HUDEP-2 (cell line): ENCODE results near the gene TMC7.
A peak's percentile ranks its signal among the peaks of the same experiment; 100 is the strongest.
"Not testable (repeated sequence)": the region's sequence is repeated elsewhere in the genome, so short reads cannot be mapped to it uniquely, and the experiment has no call there.

Source experiments
- DNase-seq, 76 experiments: peaks; one replicate each; lab custom pipeline; 2025; ENCODE audit not compliant: unreplicated experiment in 76 of 76; lab: John Stamatoyannopoulos, UW

Gene TMC7

DNA sequence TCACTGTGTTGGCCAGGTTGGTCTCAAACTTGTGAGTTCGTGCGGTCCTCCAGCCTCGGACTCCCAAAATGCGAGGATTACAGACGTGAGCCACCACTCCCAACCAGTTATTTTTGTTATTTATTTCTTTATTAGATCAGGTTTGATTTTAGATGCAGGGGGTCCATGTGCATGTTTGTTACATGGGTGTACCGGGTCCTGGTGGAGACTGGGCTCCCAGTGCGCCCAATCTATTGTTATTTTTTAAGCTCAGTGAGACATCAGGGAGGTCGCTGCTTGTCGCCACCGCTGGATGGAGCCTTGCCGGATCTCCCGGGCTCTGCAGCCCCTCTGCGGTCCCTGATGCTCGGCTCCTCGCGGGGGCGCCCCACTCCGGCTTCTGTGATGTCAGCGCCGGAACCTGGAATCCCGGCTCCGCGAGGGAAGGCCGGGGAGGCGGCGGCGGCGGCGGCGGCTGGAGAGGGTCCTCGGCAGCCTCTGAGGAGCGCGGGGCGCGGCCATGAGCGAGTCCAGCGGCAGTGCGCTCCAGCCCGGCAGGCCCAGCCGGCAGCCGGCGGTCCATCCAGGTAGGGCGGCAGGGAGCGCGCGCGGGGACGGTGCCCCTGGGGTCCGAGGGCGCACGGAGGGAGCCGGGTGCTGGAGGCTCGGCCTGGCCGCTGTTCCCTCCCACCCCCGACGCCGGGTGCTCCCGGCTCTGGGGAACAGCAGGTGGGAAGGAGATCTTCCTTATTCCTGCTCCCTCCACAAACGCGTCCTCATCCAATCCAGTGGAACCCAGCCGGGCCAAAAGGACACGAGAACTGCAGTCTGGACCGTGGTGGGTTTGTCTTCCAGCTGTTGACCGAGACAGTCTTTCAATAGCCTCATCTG, at the start of gene TMC7:
TSS of gene TMC7 (plus strand) at position 370 of the 870 bp plus-strand sequence. CDS start at position 500, 130 bp downstream.
- DNase-seq, result peak in 45 of 76 experiments; percentile 1 to 57 (median 18)

DNA sequence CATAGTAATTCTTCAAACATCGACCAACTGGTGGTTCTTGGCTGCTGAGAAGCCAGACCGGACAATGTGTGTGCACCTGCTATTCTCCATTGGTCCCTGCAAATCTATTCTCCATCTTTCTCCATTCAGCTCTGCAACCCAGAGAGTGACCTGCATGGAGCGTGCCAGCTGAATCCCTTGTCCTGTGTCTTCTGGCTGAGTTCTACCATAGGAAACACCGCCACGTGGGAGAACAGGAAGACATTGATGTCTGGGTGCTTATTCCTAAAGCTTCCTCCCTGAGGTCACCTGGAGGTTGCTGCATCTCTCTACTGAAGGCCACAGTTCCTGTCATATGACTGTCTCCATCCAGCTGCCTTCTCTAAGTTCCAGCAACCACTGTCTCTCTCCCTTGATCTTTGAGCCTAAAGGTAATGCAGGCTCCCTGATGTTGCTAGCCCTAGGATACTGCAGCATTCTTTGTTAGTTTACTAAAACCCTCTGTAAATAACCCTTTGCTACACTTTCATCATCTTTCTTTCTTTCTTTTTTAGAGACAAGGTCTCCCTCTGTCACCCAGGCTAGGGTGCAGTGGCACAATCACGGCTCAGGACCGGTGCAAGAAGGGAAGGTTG, 46.9 kb upstream of the TMC7 start:
- DNase-seq, result no peak

DNA sequence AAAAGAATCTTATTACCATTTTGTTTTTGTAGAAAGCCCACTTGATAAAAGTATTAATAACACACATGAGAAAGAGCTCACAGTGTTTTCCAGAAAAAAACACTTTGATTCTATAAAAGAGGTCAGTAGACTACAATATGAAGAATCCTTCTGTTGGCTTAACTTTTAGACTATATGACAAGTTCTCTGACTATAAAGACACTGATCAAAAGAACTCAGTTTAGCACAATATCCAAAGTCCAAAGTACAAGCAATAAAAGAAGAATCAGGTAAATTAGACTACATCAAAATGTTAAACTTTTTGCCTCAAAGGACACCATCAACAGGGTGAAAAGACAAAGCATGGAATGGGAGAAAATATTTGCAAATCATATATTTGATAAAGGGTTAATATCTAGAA, 46.3 kb upstream of the TMC7 start:
- no peak for DNase-seq

DNA sequence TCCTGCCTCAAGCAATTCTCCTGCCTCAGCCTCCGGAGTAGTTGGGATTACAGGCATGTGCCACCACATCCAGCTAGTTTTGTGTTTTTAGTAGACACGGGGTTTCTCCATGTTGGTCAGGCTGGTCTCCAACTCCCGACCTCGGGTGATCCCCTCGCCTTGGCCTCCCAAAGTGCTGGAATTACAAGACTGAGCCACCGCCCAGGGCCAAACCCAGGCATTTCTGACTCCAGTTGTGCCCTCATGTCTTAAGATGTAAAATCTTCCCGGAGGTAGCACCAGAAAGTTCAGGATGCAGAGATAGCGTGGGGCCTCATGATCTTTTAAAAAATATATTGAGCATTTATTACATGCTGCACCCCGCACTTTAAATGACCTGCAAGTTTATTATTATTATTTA, 44.7 kb upstream of the TMC7 start:
- no peak for DNase-seq

DNA sequence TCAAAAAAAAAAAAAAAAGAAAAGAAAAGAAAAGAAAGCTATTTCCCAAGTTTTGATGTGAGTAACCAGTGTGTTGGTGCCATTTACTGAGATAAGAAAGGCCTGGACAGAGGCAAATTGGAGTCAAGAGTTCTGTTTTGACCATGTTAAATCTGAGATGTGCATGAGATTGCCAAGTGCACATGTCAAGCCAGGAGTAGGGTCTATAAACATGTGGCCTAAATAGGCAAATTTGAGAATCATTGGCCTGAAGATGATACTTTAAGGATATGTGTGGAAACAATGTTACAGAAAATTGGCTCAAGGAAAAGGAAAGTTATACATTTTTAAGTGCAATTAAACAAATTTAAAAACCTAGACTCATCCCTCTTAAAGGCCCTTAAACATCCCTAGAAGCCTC, 42.3 kb upstream of the TMC7 start:
- no peak for DNase-seq

DNA sequence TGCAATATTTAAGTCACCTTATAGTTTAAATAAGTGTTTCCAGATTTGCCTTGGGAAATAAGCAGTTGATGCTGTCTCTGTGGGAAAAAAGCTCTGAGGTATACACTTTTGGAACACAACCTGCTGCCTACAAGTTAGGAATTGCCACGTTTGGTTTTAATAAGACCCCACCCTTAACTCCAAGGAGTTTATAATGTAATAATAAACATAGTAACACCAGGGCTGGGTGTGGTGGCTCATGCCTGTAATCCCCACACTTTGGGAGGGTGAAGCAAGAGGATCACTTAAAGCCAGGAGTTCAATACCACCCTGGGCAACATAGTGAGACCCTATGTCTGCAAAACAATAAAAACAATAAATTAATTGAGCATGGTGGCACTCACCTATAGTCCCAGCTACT, 41.7 kb upstream of the TMC7 start:
- no peak for DNase-seq

DNA sequence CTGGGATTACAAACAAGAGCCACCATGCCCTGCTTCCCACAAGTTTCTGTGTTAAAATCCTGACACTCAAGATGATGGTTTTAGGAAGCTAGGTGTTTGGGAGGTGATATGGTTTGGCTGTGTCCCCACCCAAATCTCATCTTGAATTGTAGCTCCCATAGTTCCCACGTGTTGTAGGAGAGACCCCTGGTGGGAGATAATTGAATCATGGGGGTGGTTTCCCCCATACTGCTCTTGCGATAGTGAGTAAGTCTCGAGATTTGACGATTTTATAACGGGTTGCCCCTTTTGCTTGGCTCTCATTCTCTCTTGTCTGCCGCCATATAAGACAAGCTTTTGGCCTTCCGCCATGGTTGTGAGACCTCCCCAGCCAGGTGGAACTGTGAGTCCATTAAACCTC, 40.3 kb upstream of the TMC7 start:
- no peak for DNase-seq

DNA sequence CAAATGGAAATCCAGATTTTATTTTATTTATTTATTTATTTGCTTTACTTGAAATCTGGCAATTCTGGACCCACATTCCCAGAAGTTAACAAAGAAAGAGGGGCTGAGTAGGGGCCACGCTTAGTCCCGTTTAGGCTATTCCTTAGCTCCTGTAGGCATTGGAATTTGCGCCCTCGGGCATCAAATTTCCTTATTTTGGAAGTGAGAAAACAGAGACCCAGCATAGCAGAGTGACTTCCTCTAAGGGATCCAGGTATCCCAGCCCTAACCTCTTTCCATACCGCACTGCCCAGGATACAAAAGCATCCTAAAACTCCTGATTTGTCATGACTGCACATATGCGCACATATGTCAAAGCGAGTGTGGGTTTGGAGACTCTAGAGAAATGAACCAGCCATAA, 38.5 kb upstream of the TMC7 start:
- DNase-seq, result no peak

DNA sequence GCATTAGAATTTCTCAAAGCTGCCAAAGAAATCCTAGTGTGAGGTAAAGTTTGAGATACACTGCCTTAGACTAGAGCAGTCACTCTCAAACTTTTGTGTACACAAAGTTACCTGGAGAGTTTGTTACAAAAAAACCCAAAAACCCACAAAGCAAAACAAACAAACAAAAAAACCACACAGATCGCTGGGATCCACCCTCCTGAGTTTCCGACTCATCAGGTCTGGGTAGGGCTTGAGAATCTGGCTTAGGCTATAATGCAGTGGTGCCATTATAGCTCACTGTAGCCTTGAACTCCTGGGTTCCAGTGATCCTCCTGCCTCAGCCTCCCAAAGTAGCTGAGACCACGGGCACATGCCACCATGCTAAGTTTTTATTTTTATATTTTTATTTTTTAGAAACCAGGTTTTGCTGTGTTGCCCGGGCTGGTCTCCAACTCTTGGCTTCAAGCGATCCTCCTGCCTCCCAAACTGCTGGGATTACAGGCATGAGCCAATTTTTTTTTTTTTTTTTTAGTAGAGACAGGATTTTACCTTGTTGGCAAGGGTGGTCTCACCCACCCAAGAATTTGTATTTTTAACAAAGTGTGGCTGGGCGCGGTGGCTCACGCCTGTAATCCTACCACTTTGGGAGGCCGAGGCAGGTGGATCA, 35.2 kb upstream of the TMC7 start:
- no peak for DNase-seq

DNA sequence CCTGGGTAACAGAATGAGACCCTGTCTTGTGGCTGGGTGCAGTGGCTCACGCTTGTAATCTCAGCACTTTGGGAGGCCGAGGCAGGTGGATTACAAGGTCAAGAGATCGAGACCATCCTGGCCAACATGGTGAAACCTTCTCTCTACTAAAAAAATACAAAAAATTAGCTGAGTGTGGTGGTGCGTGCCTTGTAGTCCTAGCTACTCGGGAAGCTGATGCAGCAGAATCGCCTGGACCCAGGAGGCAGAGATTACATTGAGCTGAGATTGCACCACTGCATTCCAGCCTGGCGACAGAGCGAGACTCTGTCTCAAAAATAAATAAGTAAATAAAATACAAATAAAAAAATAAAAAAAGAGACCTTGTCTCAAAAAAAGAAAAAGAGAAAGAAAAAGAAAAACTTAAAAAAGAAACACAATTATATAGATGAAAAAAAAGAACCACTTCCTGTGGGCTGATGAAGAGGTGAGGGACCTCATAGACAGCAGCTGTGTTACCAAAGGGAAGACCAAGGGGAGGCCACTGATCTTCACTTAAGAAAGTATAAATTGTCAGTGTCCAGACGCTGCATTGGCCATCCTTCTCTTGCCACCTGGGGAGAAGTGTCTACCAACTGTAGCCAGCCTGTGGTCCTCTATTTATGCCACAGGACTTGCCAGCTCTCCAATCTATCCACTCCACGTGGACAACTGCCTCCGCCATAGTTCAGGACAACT, 33.1 kb upstream of the TMC7 start:
- DNase-seq, result no peak

DNA sequence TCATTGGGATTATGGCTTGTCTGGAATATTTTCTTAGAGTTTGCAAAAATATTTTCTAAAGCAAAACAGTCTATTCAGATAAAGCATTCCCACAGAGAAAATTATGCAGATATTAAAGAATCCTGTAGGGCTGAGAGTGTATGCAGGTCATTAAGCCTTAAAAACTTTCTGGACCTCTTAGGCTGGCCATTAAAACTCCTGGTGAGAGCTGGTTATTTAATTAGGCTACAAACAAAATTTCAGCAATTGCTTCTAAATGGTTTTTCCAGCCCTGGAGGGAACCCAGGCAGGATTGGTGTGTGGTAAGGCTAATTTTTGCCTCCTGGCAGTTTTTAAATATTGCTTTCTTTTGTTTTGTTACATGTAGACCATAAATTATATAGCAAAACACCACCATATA, 30.2 kb upstream of the TMC7 start:
- DNase-seq, result no peak

DNA sequence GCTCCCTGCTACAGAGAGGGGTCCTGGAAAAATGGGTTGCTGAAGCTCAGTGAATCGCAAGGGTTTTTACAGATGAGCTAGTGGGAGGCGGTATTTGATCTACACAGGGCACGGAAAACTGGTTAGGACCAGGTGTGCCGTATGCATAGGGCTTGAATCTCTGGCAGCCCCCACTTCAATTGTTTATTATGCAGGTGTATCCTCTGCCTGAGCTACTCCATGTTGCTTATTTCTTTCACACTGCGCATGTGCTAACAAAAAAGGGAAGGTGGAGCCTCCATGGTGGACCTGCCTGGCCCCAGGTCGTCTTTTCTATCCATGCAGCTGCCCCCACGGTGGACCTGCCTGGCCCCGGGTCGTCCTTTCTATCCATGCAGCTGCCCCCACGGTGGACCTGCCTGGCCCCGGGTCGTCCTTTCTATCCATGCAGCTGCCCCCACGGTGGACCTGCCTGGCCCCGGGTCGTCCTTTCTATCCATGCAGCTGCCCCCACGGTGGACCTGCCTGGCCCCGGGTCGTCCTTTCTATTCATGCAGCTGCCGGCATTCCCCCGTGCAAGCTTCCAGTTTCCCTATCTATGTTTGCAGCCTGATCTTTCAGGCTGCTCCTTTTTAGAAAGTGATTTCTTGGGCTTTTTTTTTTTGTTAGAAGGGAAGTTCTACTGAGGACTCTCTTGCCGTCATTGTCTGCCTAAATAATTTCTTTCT, 27.7 kb upstream of the TMC7 start:
- DNase-seq, result not testable (repeated sequence)

DNA sequence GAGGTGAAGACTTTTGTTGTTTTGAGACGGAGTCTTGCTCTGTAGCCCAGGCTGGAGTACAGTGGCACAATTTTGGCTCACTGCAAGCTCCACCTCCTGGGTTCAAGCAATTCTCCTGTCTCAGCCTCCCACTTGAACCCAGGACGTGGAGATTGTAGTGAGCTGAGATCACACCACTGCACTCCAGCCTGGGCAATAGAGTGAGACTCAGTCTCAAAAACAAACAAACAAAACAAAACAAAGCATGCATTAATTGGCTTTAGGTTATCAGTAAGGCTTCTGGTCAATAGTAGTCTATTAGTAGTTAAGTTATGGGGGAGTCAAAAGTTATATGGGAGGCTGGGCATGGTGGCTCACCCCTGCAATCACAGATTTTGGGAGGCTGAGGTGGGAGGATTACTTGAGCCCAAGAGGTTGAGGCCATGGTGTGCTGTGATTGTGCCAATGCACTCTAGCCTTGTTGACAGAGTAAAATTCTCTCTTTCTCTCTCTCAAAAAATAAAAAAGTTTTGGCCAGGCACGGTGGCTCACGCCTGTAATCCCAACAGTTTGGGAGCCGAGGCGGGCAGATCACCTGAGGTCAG, 27.0 kb upstream of the TMC7 start:
- DNase-seq, result not testable (repeated sequence)

DNA sequence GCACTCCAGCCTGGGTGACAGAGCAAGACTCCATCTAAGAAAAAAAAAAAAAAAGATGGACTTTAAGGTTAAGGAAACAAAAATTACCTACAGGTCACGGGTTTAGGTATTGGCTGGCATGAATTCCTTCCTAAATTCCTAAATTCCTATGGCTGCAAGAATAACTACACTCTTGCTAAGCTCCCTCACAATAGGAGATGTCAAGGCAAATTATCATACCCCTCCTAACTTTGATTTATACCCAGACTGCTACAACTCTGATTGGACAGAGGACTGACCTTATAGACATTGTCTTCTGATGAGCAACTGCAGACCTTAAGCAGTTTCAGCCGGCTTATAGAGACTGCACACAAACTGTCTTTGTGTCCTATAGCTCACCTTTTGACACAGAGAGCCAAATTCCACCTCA, 25.1 kb upstream of the TMC7 start:
- no peak for DNase-seq

DNA sequence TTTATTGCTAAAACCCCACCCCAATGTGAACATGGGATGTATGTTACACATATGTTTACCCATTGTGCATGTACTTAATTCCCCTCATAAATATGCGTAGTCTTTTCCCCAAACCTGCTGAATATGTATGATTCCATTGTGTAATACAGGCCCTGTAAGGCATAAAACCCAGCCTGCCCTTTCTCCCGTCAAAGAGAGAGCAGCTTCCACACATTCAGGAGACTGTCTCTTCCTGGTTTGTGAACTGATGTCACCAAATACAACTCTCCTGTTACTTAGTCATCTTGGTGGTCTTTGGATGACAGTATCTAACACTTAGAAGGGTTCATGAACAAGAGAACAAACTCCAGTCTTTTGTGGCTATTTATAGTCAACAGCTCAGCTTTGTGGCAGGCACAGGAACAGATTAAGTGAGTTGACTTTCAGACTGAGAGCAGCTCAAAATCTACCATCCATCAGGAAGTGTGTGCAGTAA, 24.7 kb upstream of the TMC7 start:
- no peak for DNase-seq

DNA sequence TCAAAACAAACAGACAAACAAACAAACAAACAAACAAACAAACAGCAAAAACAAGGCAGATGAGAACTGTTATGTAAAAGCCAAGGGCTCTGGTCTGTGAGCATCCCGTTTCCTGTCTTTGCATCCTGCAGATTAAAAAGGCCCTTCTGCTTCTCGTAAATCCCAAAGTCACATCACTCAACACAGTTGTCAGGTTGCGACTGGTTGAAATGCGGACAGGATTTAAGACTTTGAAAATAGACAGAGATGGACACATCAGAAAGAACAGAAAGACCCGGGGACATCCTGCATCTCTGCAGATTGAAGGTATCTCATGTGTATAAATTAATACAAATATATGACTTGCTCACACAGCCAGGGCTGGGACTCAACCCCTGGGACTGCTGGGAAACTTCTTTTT, 18.2 kb upstream of the TMC7 start:
- no peak for DNase-seq

DNA sequence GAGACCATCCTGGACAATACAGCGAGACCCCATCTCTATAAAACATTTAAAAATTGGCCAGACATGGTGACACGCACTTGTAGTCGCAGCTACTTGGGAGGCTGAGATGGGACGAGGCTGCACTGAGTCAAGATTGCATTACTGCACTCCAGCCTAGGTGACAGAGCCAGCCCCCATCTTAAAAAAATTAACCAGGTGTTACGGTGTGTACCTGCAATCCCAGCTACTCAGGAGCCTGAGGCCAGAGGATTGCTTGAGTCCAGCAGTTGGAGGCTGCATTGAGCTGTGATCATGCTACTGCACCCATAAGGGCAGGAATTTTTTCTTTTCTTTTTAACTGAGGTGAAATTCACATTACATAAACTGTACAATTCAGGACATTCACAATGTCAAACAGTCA, 16.9 kb upstream of the TMC7 start:
- no peak for DNase-seq

DNA sequence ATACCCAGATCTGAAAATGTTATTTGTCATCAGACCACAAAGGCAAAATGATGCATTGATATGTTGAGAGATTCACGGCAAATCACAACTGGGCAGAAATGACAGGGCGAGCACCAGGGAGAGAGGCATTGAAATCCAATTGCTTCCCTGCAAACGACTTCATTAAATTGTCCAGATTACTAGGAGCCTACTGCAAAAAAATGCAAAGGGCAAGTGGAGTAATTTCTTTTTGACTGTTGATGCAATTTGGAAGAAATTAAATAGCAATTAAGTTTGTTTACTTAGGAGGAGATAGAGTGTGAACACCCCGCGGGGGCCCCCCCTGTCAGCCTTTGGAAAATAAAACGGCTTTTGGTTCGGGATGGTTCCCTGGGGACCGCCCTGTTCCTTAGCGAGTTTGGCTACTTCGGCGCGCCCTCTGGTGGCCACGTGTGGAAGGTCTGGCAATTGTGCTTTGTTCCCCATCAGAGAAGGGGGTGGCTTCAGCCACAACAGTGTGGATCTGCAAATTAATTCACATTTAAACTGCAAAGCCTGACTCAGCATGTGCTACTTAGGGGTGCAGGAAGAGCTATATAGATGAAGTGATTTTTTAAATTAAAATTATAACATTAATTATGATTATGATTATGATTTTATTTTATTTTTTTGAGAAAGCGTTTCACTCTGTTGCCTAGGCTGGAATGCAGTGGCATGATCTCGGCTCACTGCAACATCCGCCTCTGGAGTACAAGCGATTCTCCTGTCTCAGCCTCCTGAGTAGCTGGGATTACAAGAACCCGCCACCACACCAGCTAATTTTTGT, 14.5 kb upstream of the TMC7 start:
- DNase-seq, result peak in 65 of 76 experiments; percentile 2 to 74 (median 51)

DNA sequence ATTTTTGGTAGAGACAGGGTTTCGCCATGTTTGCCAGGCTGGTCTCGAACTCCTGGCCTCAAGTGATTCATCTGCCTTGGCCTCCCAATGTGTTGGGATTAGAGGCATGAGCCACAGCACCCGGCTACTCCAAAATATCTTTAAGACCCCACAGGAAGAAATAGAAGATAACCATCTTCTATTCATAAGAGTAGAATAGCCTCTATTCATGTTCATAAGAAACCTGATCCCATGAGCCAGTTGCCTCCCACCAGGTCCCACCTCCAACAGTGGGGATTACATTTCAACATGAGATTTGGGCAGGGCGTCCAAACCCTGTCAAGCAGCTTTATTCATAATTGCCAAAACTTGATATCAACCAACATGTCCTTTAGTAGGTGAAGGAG, 13.9 kb upstream of the TMC7 start:
- DNase-seq, result no peak
